ENCODE data around the gene CRHR2.

The CRHR2 gene

GRCh38 chr7:30652698-30653641, 29.3 kb downstream of the CRHR2 start:
- TF ChIP-seq CTCF (conservative IDR thresholded peaks at IDR 0.05) = no peak
- H3K27ac ChIP-seq = no peak overlapping the region

- H3K27ac ChIP-seq = no peak overlapping the region
- no peak for TF ChIP-seq CTCF (conservative IDR thresholded peaks at IDR 0.05)
Measured at GRCh38 chr7:30652132-30652531, 30.1 kb downstream of the CRHR2 start.

GRCh38 chr7:30650421-30650808, 31.8 kb downstream of the CRHR2 start:
- H3K27ac ChIP-seq = no peak overlapping the region
- no peak for TF ChIP-seq CTCF (conservative IDR thresholded peaks at IDR 0.05)

GRCh38 chr7:30649717-30650420, 32.4 kb downstream of the CRHR2 start:
- TF ChIP-seq CTCF (conservative IDR thresholded peaks at IDR 0.05) = no peak
- no peak overlapping the region for H3K27ac ChIP-seq

GRCh38 chr7:30648744-30649540, 33.3 kb downstream of the CRHR2 start:
- TF ChIP-seq CTCF (conservative IDR thresholded peaks at IDR 0.05) = no peak
- no peak overlapping the region for H3K27ac ChIP-seq

- no peak overlapping the region for H3K27ac ChIP-seq
- no peak for TF ChIP-seq CTCF (conservative IDR thresholded peaks at IDR 0.05)
Measured at GRCh38 chr7:30647589-30648364, 34.5 kb downstream of the CRHR2 start.
